Measurements from ENCODE around the gene ADRB2. TPM values are rescaled to one million over a fixed set of nuclear protein-coding genes. Genes with fewer than 3 reads are reported as not detected.

Gene ADRB2
- total RNA-seq, 1 experiment from 2014 or later, result not detected

DNA sequence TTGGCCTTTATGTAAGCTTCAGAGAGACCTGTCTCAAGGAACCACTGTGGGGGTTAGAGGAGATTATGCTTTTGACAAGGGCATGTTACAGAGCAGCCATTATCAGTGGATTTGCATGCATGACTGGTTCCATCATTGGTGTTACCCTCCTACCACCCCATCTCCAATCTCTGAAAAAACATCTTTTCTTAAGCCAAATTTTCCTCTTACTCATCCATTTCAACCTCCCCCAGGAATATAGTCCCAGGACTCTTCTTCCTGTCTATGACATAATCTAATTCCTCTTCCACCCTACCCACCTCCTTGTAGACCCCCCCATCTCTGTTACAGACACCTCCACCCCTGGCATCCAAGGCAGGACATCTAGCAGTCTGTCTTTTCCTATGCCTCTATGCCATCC, 33.1 kb upstream of the ADRB2 start:
- POLR2A ChIA-PET, result no interaction called here
- Histone ChIP-seq H3K4me3 (ENCODE audit: low read depth, low read length) (no peak overlapping the region), H3K27me3 (replicated peaks; ENCODE audit: control insufficient read depth, insufficient read depth, low read length) (peaks cover 2% of the 10 kb centered on the region; the same call in 1 of the 2 replicates), H3K36me3 (ENCODE audit: control insufficient read depth, insufficient read depth, low read length) (no peaks in the 10 kb centered on the region), H3K4me1 (no peaks in the 10 kb centered on the region), H3K9me3 (no peaks in the 10 kb centered on the region)
- CTCF ChIA-PET, result no interaction called here
- no peak for DNase-seq
- Mint-ChIP-seq H3K36me3 (ENCODE audit: insufficient read depth, unreplicated experiment) (no peaks in the 10 kb centered on the region), H3K9me3 (ENCODE audit: unreplicated experiment) (no peaks in the 10 kb centered on the region), H3K27me3 (ENCODE audit: insufficient read depth, unreplicated experiment) (peaks cover 13% of the 10 kb centered on the region), H3K27ac (ENCODE audit: unreplicated experiment) (no peak overlapping the region), H3K4me3 (ENCODE audit: unreplicated experiment) (no peak overlapping the region), H3K4me1 (ENCODE audit: low read depth, unreplicated experiment) (no peaks in the 10 kb centered on the region)
- TF ChIP-seq, protein P1, sequence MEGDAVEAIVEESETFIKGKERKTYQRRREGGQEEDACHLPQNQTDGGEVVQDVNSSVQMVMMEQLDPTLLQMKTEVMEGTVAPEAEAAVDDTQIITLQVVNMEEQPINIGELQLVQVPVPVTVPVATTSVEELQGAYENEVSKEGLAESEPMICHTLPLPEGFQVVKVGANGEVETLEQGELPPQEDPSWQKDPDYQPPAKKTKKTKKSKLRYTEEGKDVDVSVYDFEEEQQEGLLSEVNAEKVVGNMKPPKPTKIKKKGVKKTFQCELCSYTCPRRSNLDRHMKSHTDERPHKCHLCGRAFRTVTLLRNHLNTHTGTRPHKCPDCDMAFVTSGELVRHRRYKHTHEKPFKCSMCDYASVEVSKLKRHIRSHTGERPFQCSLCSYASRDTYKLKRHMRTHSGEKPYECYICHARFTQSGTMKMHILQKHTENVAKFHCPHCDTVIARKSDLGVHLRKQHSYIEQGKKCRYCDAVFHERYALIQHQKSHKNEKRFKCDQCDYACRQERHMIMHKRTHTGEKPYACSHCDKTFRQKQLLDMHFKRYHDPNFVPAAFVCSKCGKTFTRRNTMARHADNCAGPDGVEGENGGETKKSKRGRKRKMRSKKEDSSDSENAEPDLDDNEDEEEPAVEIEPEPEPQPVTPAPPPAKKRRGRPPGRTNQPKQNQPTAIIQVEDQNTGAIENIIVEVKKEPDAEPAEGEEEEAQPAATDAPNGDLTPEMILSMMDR (IDR thresholded peaks at IDR 0.05; ENCODE audit: insufficient read depth in 1 of 2, low read depth in 1 of 2, low read length in 1 of 2, severe bottlenecking in 1 of 2, unreplicated experiment in 1 of 2), result no peak
- intact Hi-C loops (cut with micrococcal nuclease; ENCODE audit: unreplicated experiment), result no loop called here
- no TSS peak for BruUV-seq (replicated peaks)

DNA sequence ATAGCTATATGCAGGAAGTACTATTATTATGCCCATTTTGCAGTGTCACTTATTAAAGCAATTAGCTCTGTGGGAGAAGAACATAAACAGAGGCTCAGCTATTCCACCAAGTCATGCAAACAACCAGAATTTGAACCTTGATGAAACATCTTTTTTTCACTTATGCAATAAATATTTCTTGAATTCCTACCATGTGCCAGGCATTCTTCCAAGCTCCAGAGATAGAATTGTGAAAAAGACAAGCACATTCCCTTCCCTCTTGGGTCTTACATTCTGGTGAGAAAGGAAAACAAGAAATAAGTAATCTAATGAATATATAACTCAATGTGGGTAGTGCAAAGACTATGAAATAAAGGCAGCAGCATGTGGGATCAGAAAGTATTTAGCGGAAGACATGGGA, 32.1 kb upstream of the ADRB2 start:
- Mint-ChIP-seq H3K27ac (ENCODE audit: unreplicated experiment) (no peak overlapping the region), H3K4me1 (ENCODE audit: low read depth, unreplicated experiment) (no peaks in the 10 kb centered on the region), H3K9me3 (ENCODE audit: unreplicated experiment) (no peaks in the 10 kb centered on the region), H3K4me3 (ENCODE audit: unreplicated experiment) (no peak overlapping the region), H3K27me3 (ENCODE audit: insufficient read depth, unreplicated experiment) (peaks cover 11% of the 10 kb centered on the region), H3K36me3 (ENCODE audit: insufficient read depth, unreplicated experiment) (no peaks in the 10 kb centered on the region)
- TF ChIP-seq, protein P1 (IDR thresholded peaks at IDR 0.05; ENCODE audit: insufficient read depth in 1 of 2, low read depth in 1 of 2, low read length in 1 of 2, severe bottlenecking in 1 of 2, unreplicated experiment in 1 of 2), result no peak
- Histone ChIP-seq H3K36me3 (ENCODE audit: control insufficient read depth, insufficient read depth, low read length) (no peaks in the 10 kb centered on the region), H3K4me3 (ENCODE audit: low read depth, low read length) (no peak overlapping the region), H3K27me3 (replicated peaks; ENCODE audit: control insufficient read depth, insufficient read depth, low read length) (peaks cover 2% of the 10 kb centered on the region; the same call in 1 of the 2 replicates), H3K9me3 (no peaks in the 10 kb centered on the region), H3K4me1 (no peaks in the 10 kb centered on the region)
- ChIA-PET CTCF (no interaction called here), POLR2A (no interaction called here)
- intact Hi-C loops (cut with micrococcal nuclease; ENCODE audit: unreplicated experiment), result no loop called here
- no peak for DNase-seq
- BruUV-seq (replicated peaks), result no TSS peak

DNA sequence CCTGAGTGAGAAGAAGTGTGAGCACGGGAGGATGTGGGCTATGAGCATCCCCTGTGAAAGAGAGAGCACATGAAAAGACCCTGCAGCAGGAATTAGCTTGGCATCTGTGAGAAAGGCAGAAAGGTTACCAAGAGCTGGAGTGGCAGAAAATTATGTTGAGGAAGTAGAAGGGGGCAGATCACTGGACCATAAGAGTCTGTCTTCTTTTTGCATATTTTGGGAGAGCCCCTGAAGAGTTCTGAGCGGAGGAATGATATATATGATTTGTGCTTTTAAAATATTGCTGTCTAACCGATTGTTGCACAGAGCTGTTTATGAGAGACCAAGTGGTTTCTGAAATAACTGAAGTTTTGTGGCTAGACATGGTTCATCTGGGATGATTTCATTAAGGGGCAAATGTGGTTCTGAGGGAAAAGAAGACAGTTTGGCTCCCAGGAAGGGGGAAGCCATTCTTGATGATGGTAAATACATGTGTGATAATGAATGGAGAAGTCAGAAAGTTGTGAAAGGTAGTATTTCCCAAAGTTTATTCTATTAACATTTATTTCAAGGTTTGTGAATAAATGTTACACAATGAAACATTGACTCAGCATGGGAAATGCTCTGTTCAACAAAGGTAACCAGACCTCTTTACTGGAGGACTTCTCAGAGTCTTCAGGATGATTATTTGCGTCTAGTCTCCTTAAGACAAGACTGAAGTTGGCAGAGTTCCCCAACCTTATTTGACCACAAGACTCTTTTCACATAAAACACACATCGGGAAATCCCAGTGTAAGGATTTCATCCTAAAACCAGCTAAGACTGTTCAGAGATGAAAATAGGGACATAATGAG, 31.5 kb upstream of the ADRB2 start:
- H3K4me3 Mint-ChIP-seq (ENCODE audit: unreplicated experiment), result no peak overlapping the region
- H3K27me3 Mint-ChIP-seq (ENCODE audit: insufficient read depth, unreplicated experiment), result peaks cover 10% of the 10 kb centered on the region
- H3K4me1 Mint-ChIP-seq (ENCODE audit: low read depth, unreplicated experiment), result no peaks in the 10 kb centered on the region
- ChIA-PET CTCF (no interaction called here), POLR2A (no interaction called here)
- no peaks in the 10 kb centered on the region for H3K36me3 ChIP-seq (ENCODE audit: control insufficient read depth, insufficient read depth, low read length)
- no peak overlapping the region for H3K4me3 ChIP-seq (ENCODE audit: low read depth, low read length)
- no peak overlapping the region for H3K27ac Mint-ChIP-seq (ENCODE audit: unreplicated experiment)
- TF ChIP-seq, protein P1 (IDR thresholded peaks at IDR 0.05; ENCODE audit: insufficient read depth in 1 of 2, low read depth in 1 of 2, low read length in 1 of 2, severe bottlenecking in 1 of 2, unreplicated experiment in 1 of 2), result no peak
- no TSS peak for BruUV-seq (replicated peaks)
- no peaks in the 10 kb centered on the region for H3K9me3 Mint-ChIP-seq (ENCODE audit: unreplicated experiment)
- no peaks in the 10 kb centered on the region for H3K36me3 Mint-ChIP-seq (ENCODE audit: insufficient read depth, unreplicated experiment)
- intact Hi-C loops (cut with micrococcal nuclease; ENCODE audit: unreplicated experiment), result no loop called here
- peaks cover 2% of the 10 kb centered on the region; the same call in 1 of the 2 replicates for H3K27me3 ChIP-seq (replicated peaks; ENCODE audit: control insufficient read depth, insufficient read depth, low read length)
- no peaks in the 10 kb centered on the region for H3K9me3 ChIP-seq
- H3K4me1 ChIP-seq, result no peaks in the 10 kb centered on the region
- no peak for DNase-seq
